Lung (tissue), 12 donors: ENCODE data around the gene CCDC73. TPM values are rescaled to one million over a fixed set of nuclear protein-coding genes. Genes with fewer than 3 reads are reported as not detected.

Experiments
- ATAC-seq: fragments of 200-7000 bp; cut with Tn5 transposase; one replicate; pipeline ENCODE4 v1.9.1; 2020; ENCODE audit warnings: moderate number of reproducible peaks; ENCODE audit not compliant: insufficient read depth, low FRiP score
- DNase-seq, 3 donors: peaks; one replicate each; pipeline ENCODE4 v3.0.0-alpha.2; 2013 to 2017
- H3K27ac ChIP-seq, 2 donors: one replicate each; pipeline ENCODE4 v1.5.1; 2013; ENCODE audit warnings: mild to moderate bottlenecking in 2 of 2, moderate library complexity in 2 of 2, control low read depth in 1 of 2, inconsistent platforms in 1 of 2, low read depth in 1 of 2, low read length in 1 of 2
- H3K27me3 ChIP-seq, 3 donors: one replicate each; pipeline ENCODE4 v1.5.1; 2013; ENCODE audit warnings: low read length in 2 of 3; ENCODE audit not compliant: control insufficient read depth in 3 of 3, insufficient read depth in 3 of 3
- H3K36me3 ChIP-seq, 4 donors: one replicate each; pipeline ENCODE4 v1.5.1; 2013; ENCODE audit warnings: low read length in 4 of 4, mild to moderate bottlenecking in 1 of 4, moderate library complexity in 1 of 4; ENCODE audit not compliant: control insufficient read depth in 4 of 4, insufficient read depth in 4 of 4
- H3K4me1 ChIP-seq, 5 donors: one replicate each; pipeline ENCODE4 v1.5.1; 2013; ENCODE audit warnings: low read length in 5 of 5, mild to moderate bottlenecking in 2 of 5, moderate library complexity in 1 of 5; ENCODE audit not compliant: control insufficient read depth in 5 of 5, insufficient read depth in 5 of 5
- H3K4me3 ChIP-seq: one replicate; pipeline ENCODE4 v1.5.1; 2013; ENCODE audit warnings: mild to moderate bottlenecking, control low read depth, moderate library complexity
- H3K9ac ChIP-seq, 2 donors: one replicate each; pipeline ENCODE4 v1.5.1; 2013; ENCODE audit warnings: low read length in 2 of 2, control low read depth in 1 of 2; ENCODE audit not compliant: insufficient read depth in 1 of 2
- H3K9me3 ChIP-seq, 4 donors: one replicate each; pipeline ENCODE4 v1.5.1; 2013; ENCODE audit warnings: low read length in 3 of 4, mild to moderate bottlenecking in 1 of 4, moderate library complexity in 1 of 4; ENCODE audit not compliant: control insufficient read depth in 4 of 4, insufficient read depth in 3 of 4
- WGBS, 2 donors: extraction: QIAGEN DNeasy Blood & Tissue Kit; methylation state at CpG; one replicate each; pipeline ENCODE4 v1.1.7; 2013; 5-methylcytosine and 5-hydroxymethylcytosine counted together
- polyA plus RNA-seq, 2 donors: library from polyadenylated mRNA; stranded (reverse); fragments of 200-250 nt; gene quantifications; one replicate each; pipeline ENCODE4 v1.2.1, GENCODE V29; 2013
- total RNA-seq, 2 donors: library from RNA; depleted of rRNA in 1 of 2; stranded (reverse); fragments of >200 nt in 1 of 2; gene quantifications; one replicate each; pipeline ENCODE4 v1.2.1, GENCODE V29; 2014 to 2021
- TF ChIP-seq, protein P1 (sequence below): IDR thresholded peaks from 2 replicates; pipeline ENCODE4 v1.5.1; 2012; ENCODE audit warnings: mild to moderate bottlenecking; ENCODE audit errors: control extremely low read depth, extremely low read depth
- donor health status: control.
- donor health status: control.
- donor health status: Bipolar disorder and iron deficiency.
- donor health status: healthy.
- donor health status: DM: yes; HTN: yes; CAD: no.

Gene CCDC73
- total and polyA plus RNA-seq, 4 donors: 0.03 to 0.17 (median 0.10) TPM

DNA sequence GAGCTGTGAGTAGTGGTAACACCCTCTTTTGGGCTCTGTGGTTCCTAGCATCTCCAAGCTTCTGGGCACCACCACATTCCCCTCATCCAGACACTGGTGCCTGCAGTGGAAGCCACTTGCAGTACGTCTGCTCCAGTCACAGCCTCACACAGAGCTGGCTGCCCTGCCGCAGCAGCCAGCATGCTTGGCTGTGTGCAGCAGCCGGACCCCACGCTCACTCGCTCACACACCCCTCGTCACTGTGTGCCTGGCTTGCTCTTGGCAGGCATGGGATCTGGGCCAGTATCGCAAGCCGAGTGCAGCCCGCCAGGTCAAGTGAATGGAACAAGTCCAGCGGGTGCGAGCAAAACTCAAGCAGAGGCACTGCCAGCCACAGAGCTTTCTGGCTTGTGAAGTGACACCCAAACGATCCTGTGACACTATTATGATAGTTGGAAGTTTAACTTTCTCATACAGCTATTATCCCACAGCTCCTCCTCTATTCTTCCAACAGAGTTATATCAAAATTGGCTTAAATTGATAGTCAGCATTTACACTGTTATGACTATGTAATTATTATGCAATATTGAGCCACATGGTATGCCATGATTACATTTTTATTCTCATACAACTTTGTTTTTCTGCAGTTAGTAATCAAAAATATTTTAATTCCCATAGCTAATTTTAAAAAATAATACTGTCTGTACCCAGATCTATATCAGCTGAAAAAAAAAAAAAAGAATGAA, 89.0 kb downstream of the CCDC73 start:
- Histone ChIP-seq H3K27me3 (no peaks in the 10 kb centered on the region), H3K4me3 (no peak overlapping the region), H3K27ac (no peak overlapping the region), H3K9ac (no peak overlapping the region), H3K36me3 (no peaks in the 10 kb centered on the region), H3K4me1 (no peaks in the 10 kb centered on the region), H3K9me3 (peaks cover 0 to 17% (median 2%) of the 10 kb centered on the region in 4 donors)
- no peak for ATAC-seq
- 87 to 95% methylated on average over 12 of the region's 12 CpGs for WGBS, 2 donors
- TF ChIP-seq, protein P1, sequence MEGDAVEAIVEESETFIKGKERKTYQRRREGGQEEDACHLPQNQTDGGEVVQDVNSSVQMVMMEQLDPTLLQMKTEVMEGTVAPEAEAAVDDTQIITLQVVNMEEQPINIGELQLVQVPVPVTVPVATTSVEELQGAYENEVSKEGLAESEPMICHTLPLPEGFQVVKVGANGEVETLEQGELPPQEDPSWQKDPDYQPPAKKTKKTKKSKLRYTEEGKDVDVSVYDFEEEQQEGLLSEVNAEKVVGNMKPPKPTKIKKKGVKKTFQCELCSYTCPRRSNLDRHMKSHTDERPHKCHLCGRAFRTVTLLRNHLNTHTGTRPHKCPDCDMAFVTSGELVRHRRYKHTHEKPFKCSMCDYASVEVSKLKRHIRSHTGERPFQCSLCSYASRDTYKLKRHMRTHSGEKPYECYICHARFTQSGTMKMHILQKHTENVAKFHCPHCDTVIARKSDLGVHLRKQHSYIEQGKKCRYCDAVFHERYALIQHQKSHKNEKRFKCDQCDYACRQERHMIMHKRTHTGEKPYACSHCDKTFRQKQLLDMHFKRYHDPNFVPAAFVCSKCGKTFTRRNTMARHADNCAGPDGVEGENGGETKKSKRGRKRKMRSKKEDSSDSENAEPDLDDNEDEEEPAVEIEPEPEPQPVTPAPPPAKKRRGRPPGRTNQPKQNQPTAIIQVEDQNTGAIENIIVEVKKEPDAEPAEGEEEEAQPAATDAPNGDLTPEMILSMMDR: no peak
- DNase-seq: peak in 1 of 3 donors; percentile 1

DNA sequence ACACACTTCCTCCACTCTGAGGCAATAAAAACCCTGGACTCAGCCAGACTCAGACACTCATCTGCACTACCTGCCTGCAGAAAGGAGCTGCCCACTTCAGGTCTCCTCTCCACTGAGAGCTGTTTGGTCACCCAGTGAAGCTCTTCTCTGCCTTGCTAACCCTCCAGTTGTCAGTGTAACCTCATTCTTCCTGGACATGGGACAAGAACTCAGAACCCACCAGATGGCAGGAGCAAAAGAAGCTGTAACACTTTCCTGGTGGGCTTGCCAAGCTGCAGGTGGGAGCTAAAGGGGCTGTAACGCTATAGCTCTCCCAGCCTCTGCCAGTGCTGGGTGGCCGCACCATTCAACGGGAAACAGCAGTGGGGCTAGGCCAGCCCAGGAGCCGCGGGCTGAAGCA, 89.7 kb downstream of the CCDC73 start:
- no peak overlapping the region for H3K27ac ChIP-seq
- no peak overlapping the region for H3K9ac ChIP-seq
- no peak for DNase-seq
- H3K4me1 ChIP-seq: no peaks in the 10 kb centered on the region
- no peak overlapping the region for H3K4me3 ChIP-seq
- ATAC-seq: no peak
- no peaks in the 10 kb centered on the region for H3K27me3 ChIP-seq
- peaks cover 0 to 17% (median 2%) of the 10 kb centered on the region in 4 donors for H3K9me3 ChIP-seq
- WGBS, 2 donors: 92 to 95% methylated on average over 5 of the region's 5 CpGs
- TF ChIP-seq, protein P1: no peak
- no peaks in the 10 kb centered on the region for H3K36me3 ChIP-seq

DNA sequence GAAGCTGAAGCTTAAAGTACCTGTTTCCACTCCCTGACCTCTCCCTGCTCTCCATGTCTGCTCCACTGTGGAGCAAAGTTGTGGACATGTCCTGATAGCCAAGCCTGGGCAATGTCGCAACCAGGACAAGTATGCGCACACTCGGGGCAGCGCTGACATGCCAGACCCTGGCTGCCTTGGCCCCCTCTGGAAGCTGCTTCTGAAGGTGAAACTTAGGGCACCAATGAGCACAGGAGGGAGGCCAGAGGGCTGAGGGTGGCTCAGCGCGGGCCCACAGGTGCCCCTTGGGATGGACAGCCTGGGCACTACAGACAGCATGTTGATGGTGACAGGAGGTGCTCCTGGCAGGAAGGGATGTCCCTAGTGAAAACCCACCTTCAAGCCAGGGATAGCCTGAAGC, 90.2 kb downstream of the CCDC73 start:
- DNase-seq (no peak), ATAC-seq (no peak)
- TF ChIP-seq, protein P1: no peak
- Histone ChIP-seq H3K9ac (no peak overlapping the region), H3K9me3 (peaks cover 0 to 17% (median 2%) of the 10 kb centered on the region in 4 donors), H3K4me1 (no peaks in the 10 kb centered on the region), H3K36me3 (no peaks in the 10 kb centered on the region), H3K27me3 (no peaks in the 10 kb centered on the region), H3K4me3 (no peak overlapping the region), H3K27ac (no peak overlapping the region)
- WGBS, 2 donors: 100% methylated on average over 5 to 6 of the region's 6 CpGs

DNA sequence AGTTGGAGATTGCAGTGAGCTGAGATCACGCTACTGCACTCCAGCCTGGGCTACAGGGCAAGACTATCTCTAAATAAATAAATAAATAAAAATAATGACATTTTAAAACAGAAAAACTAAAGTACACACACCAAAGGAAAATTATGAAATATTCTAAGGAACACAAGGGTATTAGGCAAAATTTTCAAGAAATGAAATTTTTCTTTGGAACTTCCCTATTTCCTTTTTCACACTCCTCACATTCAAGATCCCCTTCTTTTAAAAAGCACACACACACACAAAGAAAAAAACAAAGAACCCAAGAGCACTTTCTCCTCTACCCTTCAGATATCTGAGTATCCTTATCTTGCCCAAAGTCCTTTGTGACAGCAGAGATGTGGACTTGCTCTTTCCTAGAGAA, 92.8 kb downstream of the CCDC73 start:
- 92 to 93% methylated on average over 1 of the region's 1 CpG for WGBS, 2 donors
- Histone ChIP-seq H3K9me3 (peaks cover 0 to 17% (median 2%) of the 10 kb centered on the region in 4 donors), H3K4me1 (no peaks in the 10 kb centered on the region), H3K27ac (no peak overlapping the region), H3K36me3 (no peaks in the 10 kb centered on the region), H3K9ac (no peak overlapping the region), H3K27me3 (no peaks in the 10 kb centered on the region), H3K4me3 (no peak overlapping the region)
- TF ChIP-seq, protein P1: no peak
- no peak for DNase-seq
- ATAC-seq: no peak
